ENCODE data around the gene GLDN.

DNA sequence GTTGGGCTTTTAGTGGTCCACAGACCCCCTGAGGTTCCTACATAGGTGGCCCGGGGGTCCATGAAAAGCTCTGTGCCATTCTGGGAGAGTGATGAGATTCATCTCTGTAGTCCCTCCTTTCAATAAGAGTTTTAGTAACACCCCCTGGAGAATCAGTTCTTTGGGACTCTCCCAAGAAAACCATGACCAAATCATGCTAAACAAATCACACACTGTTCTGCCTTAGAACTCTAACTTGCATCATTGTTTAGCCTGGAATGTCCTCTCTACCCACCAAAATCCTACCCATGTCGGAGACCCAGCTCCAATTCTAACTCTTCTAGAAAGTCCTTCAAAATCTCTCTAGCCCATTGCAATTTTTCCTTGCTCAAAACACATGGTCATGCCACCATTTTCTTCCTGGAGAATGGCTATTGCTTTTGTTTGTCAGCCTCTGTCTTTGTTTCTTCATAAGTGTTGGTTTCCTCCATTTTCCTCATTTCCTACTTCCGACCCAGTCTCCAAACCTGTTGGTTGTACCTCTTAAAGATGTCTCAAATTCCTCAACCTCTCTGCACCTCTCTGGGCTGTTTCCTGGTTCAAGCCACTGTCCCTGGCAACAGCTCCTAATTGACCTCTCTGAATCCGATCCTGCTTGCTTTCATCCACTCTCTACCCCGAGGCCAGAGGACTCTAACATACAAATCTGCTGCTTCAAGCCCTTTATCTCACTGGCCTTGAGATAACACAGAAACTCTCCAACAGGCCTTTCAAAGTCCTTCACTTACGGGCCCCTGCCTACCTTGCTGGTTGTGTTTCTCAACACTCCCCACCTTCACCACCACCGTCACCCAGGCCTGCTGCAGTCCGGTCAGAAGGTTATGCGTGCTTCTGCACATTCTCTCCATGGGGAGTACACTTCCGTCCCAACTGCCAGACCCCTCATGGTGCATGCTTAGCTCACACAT is 26.8 kb upstream of the GLDN start:
- TF ChIP-seq, protein P1, sequence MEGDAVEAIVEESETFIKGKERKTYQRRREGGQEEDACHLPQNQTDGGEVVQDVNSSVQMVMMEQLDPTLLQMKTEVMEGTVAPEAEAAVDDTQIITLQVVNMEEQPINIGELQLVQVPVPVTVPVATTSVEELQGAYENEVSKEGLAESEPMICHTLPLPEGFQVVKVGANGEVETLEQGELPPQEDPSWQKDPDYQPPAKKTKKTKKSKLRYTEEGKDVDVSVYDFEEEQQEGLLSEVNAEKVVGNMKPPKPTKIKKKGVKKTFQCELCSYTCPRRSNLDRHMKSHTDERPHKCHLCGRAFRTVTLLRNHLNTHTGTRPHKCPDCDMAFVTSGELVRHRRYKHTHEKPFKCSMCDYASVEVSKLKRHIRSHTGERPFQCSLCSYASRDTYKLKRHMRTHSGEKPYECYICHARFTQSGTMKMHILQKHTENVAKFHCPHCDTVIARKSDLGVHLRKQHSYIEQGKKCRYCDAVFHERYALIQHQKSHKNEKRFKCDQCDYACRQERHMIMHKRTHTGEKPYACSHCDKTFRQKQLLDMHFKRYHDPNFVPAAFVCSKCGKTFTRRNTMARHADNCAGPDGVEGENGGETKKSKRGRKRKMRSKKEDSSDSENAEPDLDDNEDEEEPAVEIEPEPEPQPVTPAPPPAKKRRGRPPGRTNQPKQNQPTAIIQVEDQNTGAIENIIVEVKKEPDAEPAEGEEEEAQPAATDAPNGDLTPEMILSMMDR (conservative IDR thresholded peaks at IDR 0.05; ENCODE audit: low read depth, low read length), result no peak
- TF ChIP-seq EZH2 (IDR thresholded peaks at IDR 0.05; ENCODE audit: low read length, unreplicated experiment) (no peak), EZH2phosphoT487 (IDR thresholded peaks at IDR 0.05; ENCODE audit: borderline replicate concordance, low read length) (no peak)
